SK-N-SH (cell line): ENCODE results near the gene SNX2.

Experiments
- CHD2 ChIP-seq: fragments of 150-350 bp; IDR thresholded peaks from 2 replicates; pipeline ENCODE4 v1.6.1; 2018; ENCODE audit warnings: low read length; ENCODE audit not compliant: partially characterized antibody
- EP300 ChIP-seq, 2 experiments: IDR thresholded peaks; 2 replicates each; pipeline versions ENCODE4 v1.4.0 to v1.6.1; 2012; ENCODE audit warnings: borderline replicate concordance in 1 of 2, low read depth in 1 of 2, low read length in 1 of 2
- MXI1 ChIP-seq: IDR thresholded peaks from 2 replicates; pipeline ENCODE4 v1.6.1; 2012; ENCODE audit warnings: mild to moderate bottlenecking, low read depth, low read length, improper control_type of control experiment
- NRF1 ChIP-seq: IDR thresholded peaks from 2 replicates; pipeline ENCODE4 v1.6.1; 2012; ENCODE audit warnings: low read depth, mild to moderate bottlenecking, low read length
- POLR2AphosphoS5 ChIP-seq: IDR thresholded peaks from 2 replicates; pipeline ENCODE4 v1.6.1; 2012; ENCODE audit warnings: low read depth, low read length
- RAD21 ChIP-seq: IDR thresholded peaks from 2 replicates; pipeline ENCODE4 v1.6.1; 2012; ENCODE audit warnings: mild to moderate bottlenecking, low read length
- RFX5 ChIP-seq: IDR thresholded peaks from 2 replicates; pipeline ENCODE4 v1.6.1; 2012; ENCODE audit warnings: mild to moderate bottlenecking, improper control_type of control experiment, low read length
- SMC3 ChIP-seq: IDR thresholded peaks from 2 replicates; pipeline ENCODE4 v1.6.1; 2012; ENCODE audit warnings: low read depth, low read length, improper control_type of control experiment
- TEAD4 ChIP-seq: IDR thresholded peaks from 2 replicates; pipeline ENCODE4 v1.4.0; 2012; ENCODE audit warnings: mild to moderate bottlenecking, borderline replicate concordance; ENCODE audit not compliant: insufficient read depth
- YY1 ChIP-seq: IDR thresholded peaks from 2 replicates; pipeline ENCODE4 v1.4.0; 2012; ENCODE audit warnings: low read depth, mild to moderate bottlenecking
- TF ChIP-seq, protein P1 (sequence below): fragments of 200-600 bp; sonication (generic); IDR thresholded peaks from 2 replicates; pipeline ENCODE4 v1.6.1; 2017; ENCODE audit warnings: antibody characterized with exemption, mild to moderate bottlenecking, moderate library complexity
- TF ChIP-seq, protein P2 (sequence below): IDR thresholded peaks from 2 replicates; pipeline ENCODE4; 2012
- TF ChIP-seq, protein P3 (sequence below): IDR thresholded peaks from 2 replicates; pipeline ENCODE4 v1.4.0; 2012; ENCODE audit warnings: low read depth

DNA sequence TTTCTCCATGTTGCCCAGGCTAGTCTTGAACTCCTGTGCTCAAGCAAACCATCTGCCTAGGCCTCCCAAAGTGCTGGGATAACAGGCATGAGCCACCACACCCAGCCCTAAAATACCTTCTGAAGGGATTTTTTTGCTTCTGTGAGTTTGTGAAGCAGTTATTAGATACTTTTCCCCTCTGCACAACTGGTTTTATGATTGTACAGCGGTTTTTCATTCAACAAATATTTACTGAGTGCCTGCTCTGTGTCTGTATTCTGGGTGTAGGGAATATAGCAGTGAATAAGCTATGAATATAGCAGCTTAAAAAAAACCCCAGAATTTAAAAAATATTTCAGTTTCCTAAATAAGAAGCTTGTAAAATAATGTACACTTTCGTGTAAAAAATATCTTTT, 72.8 kb downstream of the SNX2 start:
- TF ChIP-seq MXI1 = no peak
- no peak for TF ChIP-seq RAD21
- TF ChIP-seq POLR2AphosphoS5 = no peak
- TF ChIP-seq, protein P1, sequence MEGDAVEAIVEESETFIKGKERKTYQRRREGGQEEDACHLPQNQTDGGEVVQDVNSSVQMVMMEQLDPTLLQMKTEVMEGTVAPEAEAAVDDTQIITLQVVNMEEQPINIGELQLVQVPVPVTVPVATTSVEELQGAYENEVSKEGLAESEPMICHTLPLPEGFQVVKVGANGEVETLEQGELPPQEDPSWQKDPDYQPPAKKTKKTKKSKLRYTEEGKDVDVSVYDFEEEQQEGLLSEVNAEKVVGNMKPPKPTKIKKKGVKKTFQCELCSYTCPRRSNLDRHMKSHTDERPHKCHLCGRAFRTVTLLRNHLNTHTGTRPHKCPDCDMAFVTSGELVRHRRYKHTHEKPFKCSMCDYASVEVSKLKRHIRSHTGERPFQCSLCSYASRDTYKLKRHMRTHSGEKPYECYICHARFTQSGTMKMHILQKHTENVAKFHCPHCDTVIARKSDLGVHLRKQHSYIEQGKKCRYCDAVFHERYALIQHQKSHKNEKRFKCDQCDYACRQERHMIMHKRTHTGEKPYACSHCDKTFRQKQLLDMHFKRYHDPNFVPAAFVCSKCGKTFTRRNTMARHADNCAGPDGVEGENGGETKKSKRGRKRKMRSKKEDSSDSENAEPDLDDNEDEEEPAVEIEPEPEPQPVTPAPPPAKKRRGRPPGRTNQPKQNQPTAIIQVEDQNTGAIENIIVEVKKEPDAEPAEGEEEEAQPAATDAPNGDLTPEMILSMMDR = no peak
- no peak for TF ChIP-seq CHD2
- no peak for TF ChIP-seq YY1
- TF ChIP-seq, protein P2, sequence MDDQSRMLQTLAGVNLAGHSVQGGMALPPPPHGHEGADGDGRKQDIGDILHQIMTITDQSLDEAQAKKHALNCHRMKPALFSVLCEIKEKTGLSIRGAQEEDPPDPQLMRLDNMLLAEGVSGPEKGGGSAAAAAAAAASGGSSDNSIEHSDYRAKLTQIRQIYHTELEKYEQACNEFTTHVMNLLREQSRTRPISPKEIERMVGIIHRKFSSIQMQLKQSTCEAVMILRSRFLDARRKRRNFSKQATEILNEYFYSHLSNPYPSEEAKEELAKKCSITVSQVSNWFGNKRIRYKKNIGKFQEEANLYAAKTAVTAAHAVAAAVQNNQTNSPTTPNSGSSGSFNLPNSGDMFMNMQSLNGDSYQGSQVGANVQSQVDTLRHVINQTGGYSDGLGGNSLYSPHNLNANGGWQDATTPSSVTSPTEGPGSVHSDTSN = no peak
- TF ChIP-seq, protein P3, sequence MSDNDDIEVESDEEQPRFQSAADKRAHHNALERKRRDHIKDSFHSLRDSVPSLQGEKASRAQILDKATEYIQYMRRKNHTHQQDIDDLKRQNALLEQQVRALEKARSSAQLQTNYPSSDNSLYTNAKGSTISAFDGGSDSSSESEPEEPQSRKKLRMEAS = no peak
- no peak for TF ChIP-seq SMC3
- TF ChIP-seq NRF1 = no peak
- no peak for TF ChIP-seq TEAD4
- TF ChIP-seq EP300 (IDR thresholded peaks at IDR 0.05; ENCODE audit: borderline replicate concordance in 1 of 2, low read depth in 1 of 2, low read length in 1 of 2) = no peak
- TF ChIP-seq RFX5 = no peak
